SK-N-SH (cell line): ENCODE data around the gene SPRING1. TPM values are rescaled to one million over a fixed set of nuclear protein-coding genes. Genes with fewer than 3 reads are reported as not detected.

Source experiments
- CTCF ChIA-PET: fragments of 300-600, 350-600 bp; formaldehyde crosslinking; extraction: SDS; loops from one replicate; lab custom pipeline; 2021; lab: Yijun Ruan, JAX
- POLR2A ChIA-PET: fragments of 350-600 bp; sonication (Branson Sonifier 250); formaldehyde crosslinking; extraction: SDS; loops from one replicate; lab custom pipeline; 2020; ENCODE audit warnings: antibody characterized with exemption, inconsistent platforms; lab: Yijun Ruan, JAX
- DNase-seq: peaks from one replicate; pipeline ENCODE4 v3.0.0; 2012
- H2AFZ ChIP-seq: fragments of 200-600 bp; sonication (generic); 2 replicates; pipeline ENCODE4 v1.8.1; 2016; ENCODE audit warnings: antibody characterized with exemption, mild to moderate bottlenecking, low read depth
- H3F3A ChIP-seq: fragments of 200-600 bp; sonication (generic); replicated peaks from 2 replicates; pipeline ENCODE3; 2016; ENCODE audit warnings: antibody characterized with exemption, mild to moderate bottlenecking; ENCODE audit not compliant: insufficient read depth
- H3K27ac ChIP-seq, 2 experiments: fragments of 200-500 bp in 1 of 2; fragments of 200-600 bp in 1 of 2; sonication (Bioruptor generic) in 1 of 2; sonication (generic), shearing (Covaris generic) in 1 of 2; 2 replicates each; pipeline versions ENCODE4 v1.5.1 to v1.6.1; 2014 to 2016; ENCODE audit warnings: low read depth in 2 of 2, inconsistent platforms in 1 of 2, low read length in 1 of 2, mild to moderate bottlenecking in 1 of 2, mixed read lengths in 1 of 2
- H3K27me3 ChIP-seq: fragments of 200-600 bp; sonication (generic), shearing (Covaris generic); 2 replicates; pipeline ENCODE4 v1.6.1; 2016; ENCODE audit warnings: mixed run types; ENCODE audit not compliant: insufficient read depth
- H3K36me3 ChIP-seq, 2 experiments: fragments of 200-500 bp in 1 of 2; fragments of 200-600 bp in 1 of 2; sonication (Bioruptor generic) in 1 of 2; sonication (generic) in 1 of 2; replicated peaks in 1 of 2; 2 replicates each; pipeline versions ENCODE3 to v1.5.1; 2014 to 2016; ENCODE audit warnings: low read length in 1 of 2, mild to moderate bottlenecking in 1 of 2; ENCODE audit not compliant: insufficient read depth in 2 of 2, control insufficient read depth in 1 of 2
- H3K4me1 ChIP-seq, 2 experiments: fragments of 200-500 bp in 1 of 2; fragments of 200-600 bp in 1 of 2; sonication (Bioruptor generic) in 1 of 2; sonication (generic), shearing (Covaris generic) in 1 of 2; 2 replicates each; pipeline versions ENCODE4 v1.5.1 to v1.6.1; 2014 to 2016; ENCODE audit warnings: low read depth in 1 of 2, low read length in 1 of 2, mixed run types in 1 of 2; ENCODE audit not compliant: insufficient read depth in 2 of 2, control insufficient read depth in 1 of 2
- H3K4me2 ChIP-seq: fragments of 200-600 bp; sonication (generic), shearing (Covaris generic); 2 replicates; pipeline ENCODE4 v1.6.1; 2017; ENCODE audit warnings: mixed run types
- H3K4me3 ChIP-seq, 2 experiments: fragments of 200-500 bp in 1 of 2; fragments of 200-600 bp in 1 of 2; sonication (Bioruptor generic) in 1 of 2; sonication (generic), shearing (Covaris generic) in 1 of 2; 2 replicates each; pipeline versions ENCODE4 v1.5.1 to v1.8.1; 2014 to 2016; ENCODE audit warnings: low read depth in 2 of 2, inconsistent platforms in 1 of 2, low read length in 1 of 2, mild to moderate bottlenecking in 1 of 2, mixed read lengths in 1 of 2, moderate library complexity in 1 of 2
- H3K79me2 ChIP-seq: fragments of 200-600 bp; sonication (generic); 2 replicates; pipeline ENCODE4 v1.8.1; 2017; ENCODE audit warnings: mild to moderate bottlenecking; ENCODE audit not compliant: insufficient read depth
- H3K9ac ChIP-seq: fragments of 200-600 bp; sonication (generic); 2 replicates; pipeline ENCODE4 v1.6.1; 2017; ENCODE audit warnings: mixed run types
- H3K9me2 ChIP-seq: fragments of 200-600 bp; sonication (generic); 2 replicates; pipeline ENCODE4 v1.6.1; 2017; ENCODE audit warnings: mixed run types
- H3K9me3 ChIP-seq: fragments of 200-600 bp; sonication (generic); 2 replicates; pipeline ENCODE4 v1.6.1; 2017; ENCODE audit warnings: mixed run types, mild to moderate bottlenecking, moderate library complexity
- H4K20me1 ChIP-seq: fragments of 200-600 bp; sonication (generic); 2 replicates; pipeline ENCODE4 v1.6.1; 2017; ENCODE audit warnings: mild to moderate bottlenecking, mixed run types; ENCODE audit not compliant: insufficient read depth
- CHD2 ChIP-seq: fragments of 150-350 bp; IDR thresholded peaks from 2 replicates; pipeline ENCODE4 v1.6.1; 2018; ENCODE audit warnings: low read length; ENCODE audit not compliant: partially characterized antibody
- ELF1 ChIP-seq: IDR thresholded peaks from 2 replicates; pipeline ENCODE4 v1.4.0; 2012
- EZH2phosphoT487 ChIP-seq: fragments of 200-600 bp; sonication (generic); IDR thresholded peaks from 2 replicates; pipeline ENCODE4 v1.6.1; 2017; ENCODE audit warnings: low read depth, mixed run types, mild to moderate bottlenecking, antibody characterized with exemption, moderate library complexity, borderline replicate concordance
- FOXM1 ChIP-seq: IDR thresholded peaks from 2 replicates; pipeline ENCODE4 v1.4.0; 2012; ENCODE audit warnings: low read depth, mild to moderate bottlenecking
- GABPA ChIP-seq: IDR thresholded peaks from 2 replicates; pipeline ENCODE4 v1.4.0; 2012; ENCODE audit warnings: low read depth, mild to moderate bottlenecking
- JUND ChIP-seq: IDR thresholded peaks from 2 replicates; pipeline ENCODE4 v1.4.0; 2012
- NFIC ChIP-seq: IDR thresholded peaks from 2 replicates; pipeline ENCODE4 v1.4.0; 2012; ENCODE audit warnings: borderline replicate concordance
- PBX3 ChIP-seq: IDR thresholded peaks from 2 replicates; pipeline ENCODE4; 2012
- RAD21 ChIP-seq: IDR thresholded peaks from 2 replicates; pipeline ENCODE4 v1.6.1; 2012; ENCODE audit warnings: mild to moderate bottlenecking, low read length
- RXRA ChIP-seq: IDR thresholded peaks from 2 replicates; pipeline ENCODE4 v1.4.0; 2012; ENCODE audit warnings: low read depth, mild to moderate bottlenecking, borderline replicate concordance
- SIN3A ChIP-seq: IDR thresholded peaks from 2 replicates; pipeline ENCODE4 v1.6.1; 2012; ENCODE audit warnings: low read depth, mild to moderate bottlenecking, low read length, moderate library complexity, borderline replicate concordance
- SMC3 ChIP-seq: IDR thresholded peaks from 2 replicates; pipeline ENCODE4 v1.6.1; 2012; ENCODE audit warnings: low read depth, low read length, improper control_type of control experiment
- TCF12 ChIP-seq: IDR thresholded peaks from 2 replicates; pipeline ENCODE4 v1.4.0; 2012
- USF1 ChIP-seq: IDR thresholded peaks from 2 replicates; pipeline ENCODE4 v1.4.0; 2012; ENCODE audit warnings: low read depth, borderline replicate concordance
- USF2 ChIP-seq: fragments of 150-350 bp; IDR thresholded peaks from 2 replicates; pipeline ENCODE4 v1.6.1; 2017; ENCODE audit warnings: antibody characterized with exemption, low read length, low read depth, borderline replicate concordance
- YY1 ChIP-seq: IDR thresholded peaks from 2 replicates; pipeline ENCODE4 v1.4.0; 2012; ENCODE audit warnings: low read depth, mild to moderate bottlenecking
- ZBTB33 ChIP-seq: IDR thresholded peaks from 2 replicates; pipeline ENCODE4 v1.4.0; 2012; ENCODE audit warnings: low read depth, borderline replicate concordance
- WGBS: methylation state at CpG from one replicate; pipeline ENCODE4 v1.1.6; 2017; ENCODE audit warnings: low lambda C conversion rate; 5-methylcytosine and 5-hydroxymethylcytosine counted together
- polyA plus RNA-seq, 3 experiments: library from polyadenylated mRNA; depleted of rRNA; stranded (reverse); fragments of >200 nt; gene quantifications; 2 replicates each; pipeline ENCODE4 v1.2.3, GENCODE V29; 2012

Gene SPRING1
- polyA plus RNA-seq, 1 of the 3 experiments (the other 2 are of a cell fraction), result 10.9 TPM

- H2AFZ ChIP-seq, result no peak overlapping the region
- H3K27me3 ChIP-seq, result no peaks in the 10 kb centered on the region
- DNase-seq, result no peak
- H3K9me2 ChIP-seq, result no peaks in the 10 kb centered on the region
- ChIA-PET CTCF (interaction anchor here (1.3 to 2.4 kb wide), 2 partner anchors 19 to 24 kb away, joined by 4 to 7 read pairs; no protein-coding TSS in a partner anchor), POLR2A (no interaction called here)
- no peaks in the 10 kb centered on the region for H3K4me1 ChIP-seq
- peaks cover 66% of the 10 kb centered on the region for H3K79me2 ChIP-seq
- H3K9me3 ChIP-seq, result no peaks in the 10 kb centered on the region
- TF ChIP-seq EZH2phosphoT487 (no peak), YY1 (no peak), ELF1 (no peak), TCF12 (no peak), USF2 (no peak), USF1 (no peak), GABPA (no peak), FOXM1 (no peak), ZBTB33 (no peak), SIN3A (no peak), RAD21 (no peak), PBX3 (no peak), RXRA (no peak), JUND (no peak), CHD2 (no peak), NFIC (no peak), SMC3 (no peak)
- no peak overlapping the region for H3K4me2 ChIP-seq
- 79% methylated on average over 6 of the region's 6 CpGs for WGBS
- no peak overlapping the region for H3K4me3 ChIP-seq
- 0 out of 2 replicates have a peak, but pooled peaks cover 4% of the 10 kb centered on the region for H4K20me1 ChIP-seq
- peaks cover 5 to 12% of the 10 kb centered on the region in 2 experiments for H3K36me3 ChIP-seq
- no peak overlapping the region for H3K27ac ChIP-seq
- no peak overlapping the region for H3K9ac ChIP-seq
- no peaks in the 10 kb centered on the region for H3F3A ChIP-seq
These were observed 10.0 kb downstream of the SPRING1 start for GRCh38 chr12:116727891-116728290.
